HG02763 (cell line): ENCODE measurements around the gene LINS1.

Source experiments
- ATAC-seq: cut with Tn5 transposase; IDR thresholded peaks from one replicate; pipeline ENCODE4 v1.9.1; 2021; ENCODE audit warnings: mild to moderate bottlenecking, moderate library complexity; ENCODE audit not compliant: unreplicated experiment

The LINS1 gene

DNA sequence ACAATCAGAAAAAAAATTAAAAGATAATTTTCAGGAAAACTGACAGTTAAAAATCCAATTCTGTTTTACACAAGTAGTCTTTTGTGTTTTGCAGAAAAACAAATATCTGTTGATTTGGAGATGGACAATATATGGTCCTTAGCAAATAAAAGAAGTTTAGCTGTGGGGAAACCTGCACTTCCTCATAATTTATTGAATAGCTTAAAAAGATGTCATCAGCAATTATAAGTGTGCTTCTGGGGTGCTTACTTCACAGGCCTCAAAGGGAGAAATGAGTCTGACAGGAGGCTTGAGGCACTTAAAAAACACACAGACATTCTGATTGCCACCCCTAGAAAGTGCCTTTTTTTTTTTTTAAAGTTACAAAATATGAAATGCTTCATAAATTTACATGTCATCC is 41.7 kb downstream of the LINS1 start:
- ATAC-seq, result no peak

DNA sequence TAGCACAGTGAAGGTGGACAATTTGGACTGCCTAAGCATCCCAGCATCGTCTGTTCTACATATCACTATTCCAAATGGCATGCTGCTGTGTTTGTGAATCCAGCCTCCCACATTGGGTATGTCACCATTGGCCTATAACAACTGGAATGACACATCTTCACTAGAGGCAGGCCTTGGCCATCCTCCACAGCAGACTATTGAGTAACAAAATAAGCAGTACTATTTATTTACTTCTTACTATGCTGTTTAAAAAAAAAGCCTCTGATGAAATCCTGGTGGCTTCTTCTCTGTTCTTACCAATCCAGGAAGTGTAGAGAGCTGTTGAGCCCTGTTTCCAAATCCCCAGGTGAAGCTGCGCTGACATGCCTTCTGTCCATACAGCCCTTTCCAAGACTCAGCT is 42.7 kb downstream of the LINS1 start:
- ATAC-seq, result no peak

DNA sequence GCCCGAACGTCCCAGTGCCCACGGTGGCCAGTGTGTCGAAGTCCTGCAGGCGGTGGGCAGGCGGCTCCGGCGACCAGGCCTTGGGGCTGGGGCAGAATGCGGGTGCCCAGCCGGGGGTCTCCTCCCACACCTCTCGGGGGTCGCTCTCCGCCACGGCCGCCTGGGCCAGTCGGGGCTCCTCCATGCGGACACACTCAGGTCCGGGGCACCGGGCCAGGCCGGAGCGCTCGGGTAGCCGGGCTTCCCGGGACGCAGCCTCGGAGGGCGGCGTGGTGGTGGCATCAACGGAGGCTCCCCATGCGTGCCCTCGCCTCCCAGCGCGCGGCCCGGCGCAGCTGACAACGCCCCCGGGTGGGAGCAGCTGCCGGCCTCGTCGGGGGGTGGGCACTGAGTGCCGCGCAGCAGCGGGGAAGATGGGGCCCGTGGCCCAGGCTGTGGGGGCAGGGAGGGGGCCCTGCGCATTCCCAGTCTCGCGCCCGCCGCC is 43.2 kb downstream of the LINS1 start:
- no peak for ATAC-seq

DNA sequence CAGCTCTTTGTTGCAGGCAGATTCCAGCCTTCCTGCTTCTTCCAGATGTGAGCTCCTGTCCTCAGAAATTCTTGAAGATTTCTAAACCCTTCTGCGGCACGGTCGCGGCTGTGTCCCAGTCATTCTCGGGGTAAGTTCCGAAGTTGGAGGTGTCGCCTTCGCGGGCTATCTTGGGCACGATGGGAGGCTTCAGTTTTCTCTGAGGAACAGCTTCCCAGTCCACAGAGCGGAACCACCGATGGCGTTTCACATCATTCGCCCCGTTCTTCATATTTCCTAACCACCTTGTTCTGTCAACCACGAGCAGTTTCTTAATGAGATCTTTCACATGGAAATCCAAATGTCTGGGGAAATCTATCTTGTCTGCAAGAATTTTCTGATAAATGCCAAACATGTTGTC is 48.5 kb downstream of the LINS1 start:
- no peak for ATAC-seq

DNA sequence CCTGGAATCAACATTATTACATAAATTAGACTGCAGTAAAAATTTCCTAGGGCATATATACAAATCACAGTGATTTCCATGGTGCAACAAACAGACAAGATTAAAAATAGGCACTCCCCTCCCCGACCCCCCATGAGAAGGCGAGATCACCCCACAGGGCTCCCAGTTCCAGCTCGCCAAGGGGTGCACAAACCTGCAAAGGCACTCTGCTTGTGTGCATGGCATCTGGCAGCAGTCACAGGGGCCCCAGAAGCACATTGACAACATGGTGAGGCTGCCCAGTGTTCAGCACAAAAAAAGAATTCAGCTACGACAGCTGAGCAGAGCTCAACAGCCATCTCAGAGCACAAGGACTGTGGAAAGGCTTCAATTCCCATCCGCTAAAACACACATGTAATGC is 54.0 kb downstream of the LINS1 start:
- ATAC-seq, result no peak

DNA sequence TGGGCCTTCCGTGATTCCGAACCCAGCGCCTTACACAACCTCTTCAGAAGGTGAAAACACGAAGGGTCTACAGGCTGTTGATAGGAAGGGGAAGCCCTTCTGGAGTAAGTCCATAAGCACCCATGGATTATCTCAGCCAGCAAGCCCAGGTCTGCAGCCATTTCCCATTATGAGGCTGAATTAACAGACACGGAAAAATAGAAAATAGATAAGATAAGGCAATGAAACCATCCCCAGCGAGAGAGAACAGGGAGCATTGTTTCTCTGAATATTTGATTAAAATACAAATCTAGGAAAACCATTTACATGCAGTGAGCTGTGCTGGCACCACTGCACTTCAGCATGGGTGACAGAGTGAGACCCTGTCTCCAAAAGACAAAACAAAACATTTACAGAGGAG is 57.0 kb downstream of the LINS1 start:
- ATAC-seq, result no peak

DNA sequence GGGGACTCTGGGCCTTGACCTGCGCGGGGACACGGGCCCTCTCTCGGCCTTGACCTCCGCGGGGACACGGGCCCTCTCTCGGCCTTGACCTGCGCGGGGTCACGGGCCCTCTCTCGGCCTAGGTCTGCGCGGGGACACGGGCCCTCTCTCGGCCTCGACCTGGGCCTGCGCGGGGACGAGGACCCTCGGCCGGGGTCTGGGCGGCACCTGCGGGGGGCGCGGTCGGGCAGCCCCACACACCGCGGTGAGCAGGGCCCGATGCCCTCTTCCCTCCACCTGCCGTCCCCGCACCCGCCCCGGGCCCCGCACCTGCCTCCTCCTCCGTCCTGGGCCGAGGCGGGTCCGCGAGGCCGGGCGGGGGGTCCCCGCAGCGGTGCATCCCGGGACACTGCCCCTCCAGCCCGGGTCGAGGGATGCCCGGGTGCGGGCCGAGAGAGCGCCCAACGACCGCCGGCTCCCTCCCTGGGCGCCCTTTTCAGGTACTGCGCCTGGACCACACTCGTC is 57.6 kb downstream of the LINS1 start:
- no peak for ATAC-seq

DNA sequence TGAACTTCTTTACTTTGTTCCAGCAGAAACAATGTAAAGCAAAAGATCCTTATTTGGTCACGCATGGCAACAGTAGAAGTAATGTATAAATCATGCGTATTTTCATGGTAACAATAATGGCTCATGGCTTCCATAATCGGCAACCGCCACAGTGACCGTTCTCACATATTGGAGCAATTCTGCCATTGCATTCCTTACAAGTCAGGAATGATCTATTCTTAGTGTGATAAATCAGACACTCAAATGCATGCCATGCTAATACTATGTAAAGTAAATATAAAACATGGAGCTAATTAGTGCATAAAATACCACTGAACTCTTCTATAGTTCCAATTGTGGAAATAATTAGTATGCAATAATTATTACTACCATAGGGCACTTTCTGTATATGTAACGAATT is 59.7 kb downstream of the LINS1 start:
- ATAC-seq, result no peak

DNA sequence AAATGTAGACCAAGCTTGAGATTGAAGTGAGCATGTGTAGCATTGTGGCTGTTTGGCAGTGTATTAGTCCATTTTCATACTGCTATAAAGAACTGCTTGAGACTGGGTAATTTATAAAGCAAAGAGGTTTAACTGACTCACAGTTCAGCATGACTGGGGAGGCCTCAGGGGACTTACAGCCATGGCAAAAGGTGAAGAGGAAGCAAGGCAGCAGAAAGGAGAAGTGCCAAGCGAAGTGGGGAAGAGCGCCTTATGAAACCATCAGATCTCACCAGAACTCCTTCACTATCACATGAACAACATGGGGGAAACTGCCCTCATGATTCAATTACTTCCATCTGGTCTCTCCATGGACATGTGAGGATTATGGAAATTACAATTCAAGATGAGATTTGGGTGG is 64.7 kb downstream of the LINS1 start:
- ATAC-seq, result no peak

DNA sequence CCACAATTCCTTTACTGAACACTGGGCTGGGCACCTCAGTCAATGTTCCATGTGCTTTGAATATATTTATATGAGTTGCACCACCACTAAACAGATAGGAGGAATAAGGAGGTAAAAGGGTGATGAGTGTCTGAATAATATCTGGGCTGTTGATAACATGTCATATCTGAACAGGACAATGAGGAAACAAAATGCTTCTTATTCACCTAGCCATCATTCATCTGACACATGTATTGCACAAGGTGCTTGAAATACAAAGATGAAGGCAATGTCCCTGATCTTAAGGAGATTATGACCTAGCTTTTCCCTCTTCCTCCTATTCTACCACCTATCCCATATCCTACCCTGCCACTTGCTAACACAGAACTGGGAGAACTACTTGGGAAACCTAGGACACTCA is 65.3 kb downstream of the LINS1 start:
- no peak for ATAC-seq

DNA sequence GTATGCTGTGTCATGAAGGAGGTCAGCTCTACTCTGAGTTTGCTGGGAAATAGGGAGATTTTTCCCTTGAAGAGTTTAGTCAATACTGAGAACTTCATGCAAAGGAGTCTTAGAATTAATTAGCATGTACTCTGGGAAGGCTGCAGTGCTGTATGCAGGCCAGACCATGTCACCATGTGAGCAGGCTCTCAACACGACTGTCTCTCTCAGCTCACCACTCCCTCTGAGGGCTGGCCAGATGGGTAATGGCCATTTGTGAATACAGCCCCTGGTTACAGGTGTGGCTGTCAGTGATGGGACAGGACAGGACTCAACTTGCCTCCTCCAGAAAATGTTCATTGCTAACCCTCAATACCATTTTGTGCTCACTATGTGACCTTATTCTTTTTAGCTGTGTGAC is 68.1 kb downstream of the LINS1 start:
- ATAC-seq, result no peak

DNA sequence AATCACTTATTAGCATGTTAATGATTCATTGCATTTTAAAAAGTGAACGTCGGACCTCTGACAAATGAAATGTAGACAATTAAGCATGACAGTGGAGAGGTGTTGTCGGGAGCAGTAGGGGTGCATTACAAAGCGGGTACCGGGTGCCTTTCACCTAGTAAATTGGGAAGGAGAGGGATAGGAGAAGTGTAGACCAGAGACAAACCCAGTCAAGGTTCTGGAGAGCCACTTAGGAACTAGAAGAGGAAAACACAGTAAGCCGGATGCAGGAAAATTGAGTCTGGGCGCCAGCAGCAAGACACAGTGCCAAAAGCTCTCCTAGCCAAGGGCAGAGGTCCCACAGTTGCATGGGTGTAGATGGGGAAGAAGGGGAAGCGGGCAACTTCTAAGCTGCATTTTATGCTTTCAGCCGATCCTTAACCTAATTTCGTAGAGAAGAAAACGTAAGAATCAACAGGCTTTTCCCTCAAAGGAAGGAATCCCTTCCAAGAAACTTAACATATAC is 70.1 kb downstream of the LINS1 start:
- no peak for ATAC-seq

DNA sequence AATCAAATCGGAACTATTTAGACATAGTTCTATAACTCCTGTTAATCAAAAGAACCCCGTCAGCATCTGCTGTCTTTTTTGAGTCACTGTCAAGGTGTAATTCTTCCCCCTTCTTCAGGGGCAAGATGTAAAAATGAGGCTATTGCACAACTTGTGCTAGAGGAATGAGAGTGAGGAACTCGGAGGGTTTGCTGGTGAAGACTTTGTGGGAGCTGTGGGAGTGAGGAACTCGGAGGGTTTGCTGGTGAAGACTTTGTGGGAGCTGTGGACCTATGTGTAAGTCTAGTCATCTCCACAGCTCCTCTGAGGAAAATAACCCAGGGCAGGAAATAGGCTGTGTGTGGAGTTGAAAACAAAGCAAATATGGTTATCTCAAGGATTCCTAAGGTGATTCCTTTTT is 70.8 kb downstream of the LINS1 start:
- no peak for ATAC-seq

DNA sequence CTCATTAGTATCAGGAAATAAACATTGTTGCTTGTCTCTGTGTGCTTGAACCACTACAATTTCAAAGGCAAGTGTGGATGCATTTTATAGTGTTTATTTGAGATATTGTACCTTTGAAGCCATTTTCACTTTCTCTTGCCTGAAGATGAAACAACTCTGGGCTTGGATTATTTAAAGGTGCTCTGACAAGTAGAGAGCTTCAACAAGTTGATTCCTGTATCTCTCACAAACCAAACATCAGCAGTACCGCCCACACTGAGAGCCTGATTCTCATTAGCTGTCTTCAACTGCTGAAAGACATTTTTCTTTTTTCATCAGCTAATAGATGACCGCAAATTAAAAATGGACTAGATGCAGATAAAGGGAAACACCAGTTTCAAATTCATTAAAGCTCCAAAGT is 72.4 kb downstream of the LINS1 start:
- no peak for ATAC-seq

DNA sequence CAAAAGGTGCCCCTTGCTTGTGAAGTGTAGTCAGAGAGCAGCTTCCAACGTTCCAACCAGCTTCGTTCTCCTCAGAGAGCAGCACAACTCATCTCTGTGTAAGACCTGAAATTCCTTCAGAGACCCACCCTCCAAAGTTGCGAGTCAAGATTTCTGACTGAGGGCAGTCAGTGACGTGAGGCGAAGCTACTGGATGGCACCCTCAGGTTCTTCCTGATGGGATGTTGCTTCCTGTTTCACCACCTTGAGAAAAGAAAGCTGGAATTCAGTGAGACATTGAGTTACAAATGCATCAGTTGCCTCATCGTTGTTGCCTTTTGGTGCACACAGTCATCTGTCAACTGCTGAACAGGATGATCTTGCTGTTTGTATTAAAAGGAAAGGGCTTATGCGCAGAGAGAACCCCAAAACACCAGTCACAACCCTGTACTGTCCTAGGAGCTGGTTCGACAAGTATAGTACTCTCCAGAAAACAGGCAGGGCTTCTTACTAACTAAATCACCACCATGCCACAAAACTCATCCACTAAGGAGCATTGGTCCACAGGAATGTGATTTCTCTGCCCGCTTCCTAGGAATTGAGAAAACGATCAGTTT is 73.1 kb downstream of the LINS1 start, which contains the start of gene CERS3:
TSS of gene CERS3 (minus strand) at position 118 of the 596 bp plus-strand sequence. CDS start 27,101 bp downstream, outside the sequence.
- no peak for ATAC-seq

DNA sequence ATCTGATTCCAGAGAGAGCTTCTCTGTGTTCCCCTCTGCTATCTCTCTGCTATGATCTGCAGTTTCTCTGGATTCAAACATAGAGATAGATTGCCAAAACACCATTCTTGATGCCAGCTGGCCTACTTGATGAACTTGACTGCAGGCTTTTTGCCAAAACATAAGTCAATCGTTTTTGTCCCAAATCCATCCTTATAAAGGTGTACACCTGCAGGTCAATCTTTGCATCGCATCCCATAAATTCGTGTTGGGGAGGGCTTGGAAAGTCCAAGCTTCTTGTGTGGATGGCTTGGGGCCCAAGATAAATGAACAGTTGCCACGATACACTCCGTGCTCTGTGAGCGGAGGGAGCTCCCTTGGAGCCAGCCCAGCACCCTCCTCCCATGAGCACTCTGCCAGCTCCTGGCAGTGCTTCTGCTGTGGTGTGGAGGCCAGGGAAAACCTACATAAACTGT is 75.9 kb downstream of the LINS1 start:
- no peak for ATAC-seq

DNA sequence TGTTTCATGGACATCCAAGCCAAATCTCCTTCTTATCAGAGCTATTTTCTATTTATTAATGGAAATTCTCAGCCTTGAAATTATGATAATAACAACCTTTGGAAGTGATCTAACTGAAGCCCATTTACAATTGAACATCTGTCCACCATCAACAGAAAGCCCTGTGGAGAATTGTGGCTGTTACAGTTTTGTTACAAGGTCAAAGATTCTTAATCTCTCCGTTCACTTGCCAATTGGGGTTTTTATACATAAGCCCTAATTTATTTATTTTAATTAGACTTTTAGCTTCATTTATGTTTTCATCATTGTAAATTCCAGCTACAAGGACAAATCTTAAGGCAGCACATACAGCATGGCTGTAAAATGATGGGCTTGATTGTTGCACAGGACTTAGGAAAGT is 76.5 kb downstream of the LINS1 start:
- no peak for ATAC-seq

DNA sequence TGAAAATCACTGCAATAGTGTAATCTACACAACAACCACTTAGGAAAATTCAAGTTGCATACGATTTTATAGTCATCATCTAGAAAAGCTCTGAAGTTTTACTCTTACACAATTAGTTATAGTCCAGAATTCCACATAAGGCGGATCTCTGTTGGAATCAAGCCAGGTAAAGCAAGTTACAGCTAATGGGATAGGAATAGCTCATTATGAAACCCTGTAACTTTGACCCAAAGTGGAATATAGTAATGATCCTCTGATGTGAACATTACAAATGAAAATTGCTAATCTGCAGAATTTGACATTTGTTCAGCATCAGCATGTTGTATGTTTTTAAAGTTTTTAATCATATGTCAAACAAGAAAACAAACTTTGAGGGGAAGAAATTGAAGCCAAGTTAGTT is 77.7 kb downstream of the LINS1 start:
- no peak for ATAC-seq

DNA sequence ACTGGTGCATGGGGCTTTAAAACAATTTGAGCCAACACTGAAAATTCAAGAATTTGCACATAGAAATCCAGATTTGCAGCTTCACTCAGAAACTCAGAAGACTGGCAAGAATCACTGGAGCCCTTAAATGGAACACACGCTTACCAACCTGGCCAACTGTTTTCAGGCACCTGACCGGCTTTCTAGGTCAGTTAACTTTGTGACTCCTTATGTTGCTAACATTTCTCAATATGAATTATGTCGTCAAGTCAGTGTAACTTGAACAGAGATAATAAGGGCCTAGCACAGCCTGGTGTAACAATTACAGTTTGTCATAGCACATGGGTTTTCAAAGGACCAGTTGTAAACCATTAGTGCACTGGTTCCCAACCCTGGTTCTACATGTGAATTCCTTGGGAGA is 80.1 kb downstream of the LINS1 start:
- no peak for ATAC-seq

DNA sequence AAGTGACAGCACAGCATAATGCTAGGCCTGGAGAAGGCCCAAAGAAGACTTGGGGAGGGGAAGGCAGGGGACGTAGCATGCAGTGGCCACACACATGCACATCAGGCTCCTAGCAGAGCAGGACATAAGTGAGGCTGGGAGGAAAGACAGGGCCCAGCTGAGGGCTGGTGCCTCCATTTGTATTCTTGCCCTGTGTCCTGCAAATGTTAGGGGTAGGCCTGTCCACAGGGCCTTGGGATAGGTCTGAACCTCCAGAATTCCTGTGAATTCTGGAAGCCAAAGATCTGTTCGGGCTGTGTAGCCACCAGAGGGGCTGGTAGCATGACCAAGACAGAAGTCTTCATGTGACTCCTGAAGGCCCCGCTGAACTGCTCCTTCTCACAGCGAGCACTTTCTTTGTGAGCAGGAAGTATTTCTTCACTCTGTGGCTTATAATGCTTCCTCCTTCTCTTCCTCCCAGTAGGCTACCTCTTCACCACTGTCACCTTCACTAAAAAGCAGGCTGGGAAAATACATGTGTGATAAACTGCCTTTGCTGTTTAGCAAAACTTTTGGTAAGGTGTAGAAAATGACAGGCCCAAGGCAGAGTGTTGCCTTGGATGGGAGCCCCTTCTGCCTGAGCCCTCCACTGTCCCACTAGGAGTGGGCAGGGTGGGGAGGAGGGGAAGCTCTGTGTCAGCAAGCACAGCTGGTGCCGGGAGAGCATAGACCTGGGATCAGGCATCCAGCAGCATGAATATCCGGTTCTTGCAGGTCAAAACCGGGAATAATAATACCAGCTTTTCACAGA is 81.7 kb downstream of the LINS1 start:
- ATAC-seq, result no peak

DNA sequence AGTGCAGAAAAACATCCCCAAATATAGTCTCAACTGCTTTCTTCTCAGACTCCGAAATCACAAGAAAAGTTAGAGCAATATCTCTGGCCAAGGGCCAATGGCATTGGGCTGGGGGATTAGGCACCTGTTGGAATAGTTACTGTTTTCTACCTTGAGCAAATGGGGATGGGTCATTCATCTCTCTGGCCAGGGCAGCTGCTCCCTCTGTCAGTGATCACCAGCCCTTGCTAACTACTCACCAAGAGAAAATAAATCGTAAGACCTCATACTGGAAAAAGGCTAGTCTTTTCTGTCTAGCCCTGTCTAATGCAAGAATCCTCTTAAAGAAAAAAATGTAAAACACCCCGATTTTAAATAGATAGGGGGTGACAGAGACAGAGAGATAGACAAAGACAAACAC is 84.1 kb downstream of the LINS1 start:
- ATAC-seq, result no peak
